Panc1 (cell line): ENCODE measurements around the gene CDKAL1.

Experiments used
- POLR2AphosphoS5 ChIP-seq: IDR thresholded peaks from 2 replicates; pipeline ENCODE4 v1.6.1; 2012; ENCODE audit warnings: mild to moderate bottlenecking, low read depth, low read length, moderate library complexity
- TCF7L2 ChIP-seq: IDR thresholded peaks from 2 replicates; pipeline ENCODE4 v1.6.1; 2011; ENCODE audit warnings: mild to moderate bottlenecking, low read depth, low read length, inconsistent platforms
- TF ChIP-seq, protein P1 (sequence below): fragments of 450-650 bp; IDR thresholded peaks from 2 replicates; pipeline ENCODE4 v1.5.1; 2017; ENCODE audit warnings: mild to moderate bottlenecking
- TF ChIP-seq, protein P2 (sequence below), 2 experiments: IDR thresholded peaks; 2 replicates each; pipeline ENCODE4 v1.6.1; 2011 to 2012; ENCODE audit warnings: low read depth in 2 of 2, control low read depth in 1 of 2, low read length in 1 of 2, mild to moderate bottlenecking in 1 of 2, moderate library complexity in 1 of 2; ENCODE audit not compliant: insufficient read depth in 1 of 2

DNA sequence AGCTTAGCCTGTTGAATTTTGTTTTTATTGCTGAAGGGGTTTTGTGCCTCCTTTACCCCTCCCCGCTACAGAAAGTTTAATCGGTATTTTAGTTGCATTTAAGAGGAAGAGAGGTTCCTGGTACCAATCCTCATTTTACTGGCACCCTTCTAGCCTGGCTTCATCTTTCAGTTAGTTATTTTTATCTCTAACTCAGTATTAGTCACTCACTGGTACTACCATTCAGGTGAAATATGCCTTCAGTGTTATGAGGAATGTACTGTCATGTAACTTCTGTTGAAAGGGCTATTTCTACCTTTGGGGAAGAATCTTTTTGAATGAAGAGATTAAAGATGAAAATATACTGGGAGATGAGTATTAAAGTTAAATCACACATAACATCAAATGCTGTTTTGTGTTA is 211.8 kb downstream of the CDKAL1 start:
- no peak for TF ChIP-seq POLR2AphosphoS5
- TF ChIP-seq, protein P1, sequence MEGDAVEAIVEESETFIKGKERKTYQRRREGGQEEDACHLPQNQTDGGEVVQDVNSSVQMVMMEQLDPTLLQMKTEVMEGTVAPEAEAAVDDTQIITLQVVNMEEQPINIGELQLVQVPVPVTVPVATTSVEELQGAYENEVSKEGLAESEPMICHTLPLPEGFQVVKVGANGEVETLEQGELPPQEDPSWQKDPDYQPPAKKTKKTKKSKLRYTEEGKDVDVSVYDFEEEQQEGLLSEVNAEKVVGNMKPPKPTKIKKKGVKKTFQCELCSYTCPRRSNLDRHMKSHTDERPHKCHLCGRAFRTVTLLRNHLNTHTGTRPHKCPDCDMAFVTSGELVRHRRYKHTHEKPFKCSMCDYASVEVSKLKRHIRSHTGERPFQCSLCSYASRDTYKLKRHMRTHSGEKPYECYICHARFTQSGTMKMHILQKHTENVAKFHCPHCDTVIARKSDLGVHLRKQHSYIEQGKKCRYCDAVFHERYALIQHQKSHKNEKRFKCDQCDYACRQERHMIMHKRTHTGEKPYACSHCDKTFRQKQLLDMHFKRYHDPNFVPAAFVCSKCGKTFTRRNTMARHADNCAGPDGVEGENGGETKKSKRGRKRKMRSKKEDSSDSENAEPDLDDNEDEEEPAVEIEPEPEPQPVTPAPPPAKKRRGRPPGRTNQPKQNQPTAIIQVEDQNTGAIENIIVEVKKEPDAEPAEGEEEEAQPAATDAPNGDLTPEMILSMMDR, result no peak
- TF ChIP-seq, protein P2, sequence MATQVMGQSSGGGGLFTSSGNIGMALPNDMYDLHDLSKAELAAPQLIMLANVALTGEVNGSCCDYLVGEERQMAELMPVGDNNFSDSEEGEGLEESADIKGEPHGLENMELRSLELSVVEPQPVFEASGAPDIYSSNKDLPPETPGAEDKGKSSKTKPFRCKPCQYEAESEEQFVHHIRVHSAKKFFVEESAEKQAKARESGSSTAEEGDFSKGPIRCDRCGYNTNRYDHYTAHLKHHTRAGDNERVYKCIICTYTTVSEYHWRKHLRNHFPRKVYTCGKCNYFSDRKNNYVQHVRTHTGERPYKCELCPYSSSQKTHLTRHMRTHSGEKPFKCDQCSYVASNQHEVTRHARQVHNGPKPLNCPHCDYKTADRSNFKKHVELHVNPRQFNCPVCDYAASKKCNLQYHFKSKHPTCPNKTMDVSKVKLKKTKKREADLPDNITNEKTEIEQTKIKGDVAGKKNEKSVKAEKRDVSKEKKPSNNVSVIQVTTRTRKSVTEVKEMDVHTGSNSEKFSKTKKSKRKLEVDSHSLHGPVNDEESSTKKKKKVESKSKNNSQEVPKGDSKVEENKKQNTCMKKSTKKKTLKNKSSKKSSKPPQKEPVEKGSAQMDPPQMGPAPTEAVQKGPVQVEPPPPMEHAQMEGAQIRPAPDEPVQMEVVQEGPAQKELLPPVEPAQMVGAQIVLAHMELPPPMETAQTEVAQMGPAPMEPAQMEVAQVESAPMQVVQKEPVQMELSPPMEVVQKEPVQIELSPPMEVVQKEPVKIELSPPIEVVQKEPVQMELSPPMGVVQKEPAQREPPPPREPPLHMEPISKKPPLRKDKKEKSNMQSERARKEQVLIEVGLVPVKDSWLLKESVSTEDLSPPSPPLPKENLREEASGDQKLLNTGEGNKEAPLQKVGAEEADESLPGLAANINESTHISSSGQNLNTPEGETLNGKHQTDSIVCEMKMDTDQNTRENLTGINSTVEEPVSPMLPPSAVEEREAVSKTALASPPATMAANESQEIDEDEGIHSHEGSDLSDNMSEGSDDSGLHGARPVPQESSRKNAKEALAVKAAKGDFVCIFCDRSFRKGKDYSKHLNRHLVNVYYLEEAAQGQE (IDR thresholded peaks at IDR 0.05; ENCODE audit: insufficient read depth in 1 of 2, low read depth in 2 of 2, low read length in 1 of 2), result no peak
- no peak for TF ChIP-seq TCF7L2
